ENCODE results near the gene SPIN2A. TPM values are rescaled to one million over a fixed set of nuclear protein-coding genes. Genes with fewer than 3 reads are reported as not detected.
"Not testable (repeated sequence)": the region's sequence is repeated elsewhere in the genome, so short reads cannot be mapped to it uniquely, and the experiment has no call there.

The SPIN2A gene
- under 1 TPM; 0.44 to 0.52 TPM for total RNA-seq
- long read RNA-seq: 0 reads

DNA sequence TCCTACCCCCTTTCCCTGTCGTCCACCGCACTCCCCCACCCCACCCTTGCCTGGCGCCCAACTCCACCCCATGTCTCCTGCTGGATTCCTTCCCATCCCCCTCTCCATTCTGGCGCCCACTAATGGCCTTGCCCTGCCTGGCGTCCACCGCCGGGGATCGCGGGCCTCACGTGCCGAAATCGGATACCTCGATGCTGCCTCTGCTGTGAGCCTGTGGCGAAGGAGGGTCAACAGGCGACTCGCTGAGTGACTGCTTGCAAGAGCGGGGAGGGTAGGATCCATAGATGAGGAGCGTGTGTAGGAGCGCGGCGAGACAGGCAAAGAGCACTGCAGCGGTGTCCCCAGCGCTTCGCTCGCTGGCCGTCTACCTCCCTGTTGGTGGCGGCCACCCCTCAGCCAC, at the start of gene SPIN2A:
TSS of gene SPIN2A (minus strand) at position 325 of the 400 bp plus-strand sequence. CDS start 800 bp downstream, outside the sequence.
- peak; percentile 47 to 68 for ATAC-seq
- intact Hi-C loops (cut with DNase I); DNase-seq: not testable (repeated sequence)

DNA sequence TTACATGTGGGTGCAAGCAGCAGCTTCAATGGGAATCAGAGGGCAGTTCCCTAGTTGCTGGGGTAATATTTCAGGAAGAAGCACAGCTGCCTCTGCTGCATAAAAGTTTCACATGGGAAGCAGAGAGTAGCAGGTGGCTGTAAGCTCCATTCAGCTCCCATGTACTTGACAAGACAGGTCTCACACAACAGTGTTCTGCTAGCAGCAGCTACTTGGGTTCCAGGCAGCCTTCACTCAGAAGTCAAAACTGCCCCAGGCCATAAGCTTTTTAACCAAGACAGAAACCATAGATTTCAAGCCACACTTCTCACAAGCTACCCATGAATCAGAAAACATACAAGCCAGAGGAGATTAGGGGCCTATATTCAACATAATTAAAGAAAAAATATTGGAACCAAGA, 41.4 kb upstream of the SPIN2A start:
- DNase-seq: no peak
- no peak for ATAC-seq
- intact Hi-C loops (cut with DNase I): no loop called here

DNA sequence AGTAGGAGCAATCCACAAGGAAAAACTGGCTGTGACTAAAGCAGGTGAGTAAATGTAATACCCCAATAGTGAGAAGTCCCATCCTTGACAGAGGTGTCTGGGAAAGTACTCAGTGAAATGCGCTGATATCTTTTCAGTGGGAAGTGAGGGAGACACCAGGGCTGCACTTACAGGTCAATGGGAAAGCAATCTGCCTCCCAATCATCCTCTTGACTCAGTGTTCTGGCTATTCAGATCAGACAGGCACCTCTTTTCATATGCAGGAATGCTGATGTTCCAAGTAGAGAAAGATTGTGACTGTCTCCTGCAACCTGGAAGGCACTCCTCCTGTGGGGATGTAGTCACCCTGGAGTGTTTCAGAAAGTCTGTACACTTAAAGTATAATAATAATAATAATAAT, 39.9 kb upstream of the SPIN2A start:
- ATAC-seq (no peak), DNase-seq (no peak)
- intact Hi-C loops (cut with DNase I): no loop called here

DNA sequence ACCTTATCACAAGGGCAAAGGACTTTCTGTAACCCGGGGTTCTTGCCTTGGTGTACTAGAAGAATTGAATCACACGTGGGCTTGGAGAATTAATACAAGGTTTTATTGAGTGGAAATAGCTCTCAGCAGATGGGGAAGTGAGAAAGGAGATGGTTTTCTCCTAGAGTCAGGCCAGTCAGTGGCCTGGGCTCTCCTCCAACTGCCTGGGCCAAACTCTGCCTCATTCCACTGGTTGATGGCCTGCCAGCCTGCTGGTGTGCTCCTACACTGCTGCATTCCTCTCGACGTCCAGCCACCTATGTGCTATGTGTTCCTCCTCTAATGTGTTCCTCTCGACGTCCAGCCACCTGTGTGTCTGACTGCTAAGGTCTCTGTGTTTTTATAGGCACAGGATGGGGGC, 35.3 kb upstream of the SPIN2A start:
- ATAC-seq: peak; percentile 31 to 65
- intact Hi-C loops (cut with DNase I): no loop called here
- DNase-seq: peak; percentile 21

DNA sequence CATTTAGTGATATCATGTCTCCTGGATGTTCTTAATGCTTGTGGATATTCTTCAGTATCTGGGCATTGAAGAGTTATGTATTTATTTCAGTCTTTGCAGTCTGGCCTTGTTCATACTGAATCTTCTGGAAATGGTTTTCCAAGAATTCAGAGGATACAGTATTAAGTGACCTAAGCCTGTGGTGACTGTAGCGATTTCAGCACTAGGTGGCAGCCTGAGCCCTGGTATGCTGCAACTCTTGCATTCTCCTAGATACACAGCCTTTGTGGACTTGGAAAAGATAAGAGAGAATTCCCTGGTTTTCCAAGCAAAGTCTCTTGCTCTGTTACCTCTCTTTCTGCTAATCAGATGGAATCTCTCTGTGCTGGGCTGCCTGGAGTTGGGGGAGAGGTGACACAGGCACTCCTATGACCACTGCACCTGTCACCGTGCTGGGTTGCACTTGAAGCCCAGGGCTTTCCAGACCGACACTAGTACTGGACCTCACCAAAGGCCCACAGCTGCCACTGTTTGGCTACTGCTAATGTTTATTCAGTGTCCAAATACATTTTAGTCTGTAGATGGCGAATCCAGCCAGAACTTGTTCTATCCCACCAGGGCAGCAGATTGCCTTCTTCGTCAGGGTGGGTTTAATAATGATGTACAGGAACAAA, 19.3 kb upstream of the SPIN2A start:
- intact Hi-C loops (cut with DNase I): loop anchor here in 1 of 2 donors (10.0 kb wide), 1 partner anchor 298 kb away; no protein-coding TSS in a partner anchor
- ATAC-seq (peak; percentile 62 to 89), DNase-seq (no peak)

DNA sequence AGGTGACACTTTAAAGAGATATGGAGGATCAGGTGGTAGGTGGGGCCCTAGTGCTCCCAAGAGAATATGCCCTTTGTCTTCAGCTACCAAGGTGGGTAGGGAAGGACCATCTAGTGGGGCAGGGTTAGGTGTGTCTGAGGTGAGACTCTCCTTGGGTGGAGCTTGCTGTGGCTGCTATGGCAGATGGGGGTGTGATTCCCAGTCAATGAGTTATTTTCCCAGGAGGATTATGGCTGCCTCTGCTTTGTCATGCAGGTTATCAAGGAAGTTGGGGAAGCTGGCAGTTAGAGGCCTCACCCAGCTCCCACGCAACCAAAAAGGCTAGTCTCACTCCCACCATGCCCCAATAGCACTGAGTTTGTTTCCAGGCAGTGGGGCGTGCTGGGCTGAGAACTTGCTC, 18.0 kb upstream of the SPIN2A start:
- intact Hi-C loops (cut with DNase I): loop anchor here in 1 of 2 donors (10.0 kb wide), 1 partner anchor 300 kb away; no protein-coding TSS in a partner anchor
- ATAC-seq: no peak
- DNase-seq: no peak

DNA sequence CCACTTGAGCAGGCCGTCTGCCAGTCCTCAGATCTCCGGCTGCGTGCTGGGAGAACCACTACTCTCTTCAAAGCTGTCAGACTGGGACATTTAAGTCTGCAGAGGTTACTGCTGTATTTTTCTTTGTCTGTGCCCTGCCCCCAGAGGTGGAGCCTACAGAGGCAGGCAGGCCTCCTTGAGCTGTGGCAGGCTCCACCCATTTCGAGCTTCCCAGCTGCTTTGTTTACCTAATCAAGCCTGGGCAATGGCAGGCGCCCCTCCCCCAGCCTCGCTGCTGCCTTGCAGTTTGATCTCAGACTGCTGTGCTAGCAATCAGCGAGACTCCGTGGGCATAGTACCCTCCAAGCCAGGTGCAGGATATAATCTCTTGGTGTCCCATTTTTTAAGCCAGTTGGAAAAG, 15.0 kb upstream of the SPIN2A start:
- intact Hi-C loops (cut with DNase I): loop anchor here in 1 of 2 donors (10.0 kb wide), 1 partner anchor 303 kb away; no protein-coding TSS in a partner anchor
- DNase-seq, ATAC-seq: not testable (repeated sequence)

DNA sequence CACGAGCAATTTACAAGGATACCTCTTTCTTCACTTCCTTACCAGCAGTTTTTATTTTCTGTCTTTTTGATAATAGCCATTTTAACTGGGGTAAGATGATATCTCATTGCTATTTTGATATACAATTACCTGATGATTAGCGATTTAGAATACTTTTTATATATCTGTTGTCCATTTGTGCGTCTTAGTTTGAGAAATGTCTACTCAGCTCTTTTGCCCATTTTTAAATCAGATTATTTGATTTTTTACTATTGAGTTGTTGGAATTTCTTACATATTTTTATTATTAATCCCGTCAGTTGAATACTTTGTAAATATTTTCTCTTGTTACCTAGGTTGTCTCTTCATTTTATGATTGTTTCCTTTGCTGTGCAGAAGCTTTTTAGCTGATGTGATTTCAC, 1.5 kb upstream of the SPIN2A start:
- ATAC-seq (no peak), DNase-seq (no peak)
- intact Hi-C loops (cut with DNase I): no loop called here

DNA sequence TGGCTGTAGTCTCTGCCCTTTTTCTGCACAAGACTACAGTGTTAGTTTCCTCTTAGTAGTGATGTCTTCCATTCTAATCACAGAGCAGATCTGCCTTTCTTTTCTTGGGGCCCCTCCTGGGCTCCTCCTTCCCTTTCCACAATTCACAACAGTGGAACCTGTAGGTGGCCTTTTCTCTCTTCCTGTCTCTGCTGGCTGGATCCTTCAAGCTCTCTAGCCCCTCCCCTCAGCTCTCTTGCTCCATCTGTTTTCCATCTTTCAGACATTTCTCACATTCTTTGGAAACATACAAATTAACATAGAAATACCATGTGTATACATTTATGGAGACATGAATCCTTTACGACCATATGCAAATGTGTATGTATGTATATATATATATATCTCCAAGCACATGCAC, 304 bp upstream of the SPIN2A start:
- no peak for ATAC-seq
- no peak for DNase-seq
- intact Hi-C loops (cut with DNase I): no loop called here

DNA sequence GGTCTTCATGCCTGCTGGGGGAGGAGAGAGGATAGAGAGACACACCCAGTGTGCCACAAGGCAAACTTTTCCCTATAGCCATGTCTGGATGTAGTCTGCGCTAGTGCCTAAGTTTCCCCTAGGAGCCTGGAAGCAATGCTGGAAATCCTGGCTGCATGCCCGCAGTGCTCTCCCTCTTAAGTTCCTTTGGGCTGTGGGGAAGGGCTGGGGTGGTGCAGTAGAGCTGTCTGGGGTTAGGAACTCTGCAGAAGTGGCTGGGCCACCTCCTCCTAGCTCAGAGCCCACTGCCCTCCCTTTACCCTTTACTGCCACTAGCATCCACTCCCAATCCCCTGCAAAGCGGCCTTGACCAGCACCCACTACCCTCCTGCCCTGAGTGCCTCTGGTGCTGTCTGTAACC, 608 bp downstream of the SPIN2A start:
- ATAC-seq: peak; percentile 21 to 63
- intact Hi-C loops (cut with DNase I); DNase-seq: not testable (repeated sequence)

DNA sequence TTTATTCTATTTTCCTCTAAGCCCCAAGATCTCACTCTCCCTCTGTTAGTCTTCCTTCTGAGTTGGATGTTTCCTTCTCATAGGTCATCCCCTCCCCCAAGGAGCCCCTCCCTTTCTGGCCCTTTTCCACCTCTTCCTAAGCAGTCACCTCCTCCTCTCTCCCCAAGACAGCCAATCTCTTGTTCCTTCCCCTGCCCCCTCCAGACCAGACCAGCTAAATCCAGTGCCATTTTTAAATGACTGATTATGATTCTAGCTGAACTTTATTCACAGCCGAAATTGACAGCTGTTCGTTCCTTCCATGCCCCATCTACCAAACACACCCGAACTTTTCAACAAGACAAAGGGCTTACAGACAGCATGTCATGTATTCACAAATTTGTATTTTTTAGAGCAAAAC, 1.9 kb downstream of the SPIN2A start:
- ATAC-seq (no peak), DNase-seq (no peak)
- intact Hi-C loops (cut with DNase I): no loop called here

DNA sequence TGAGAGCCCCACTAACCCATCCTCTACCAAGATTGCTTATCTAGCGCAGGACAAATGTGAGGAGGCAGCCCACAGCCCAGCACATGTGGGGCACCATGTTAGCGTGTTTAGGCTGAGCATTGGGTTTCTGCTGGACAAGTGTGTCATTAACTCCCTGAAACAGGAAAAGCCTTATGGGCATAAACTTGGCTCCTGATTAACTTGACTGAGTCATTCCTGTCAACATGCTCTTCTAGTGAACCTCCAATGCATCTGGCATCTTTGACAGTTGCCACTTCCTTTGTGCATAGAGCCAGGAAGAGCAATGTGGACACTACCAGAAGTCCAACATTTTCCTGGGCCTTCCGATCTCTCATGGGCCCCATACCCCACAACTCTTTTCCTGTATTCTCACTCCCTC, 2.5 kb downstream of the SPIN2A start:
- ATAC-seq: no peak
- intact Hi-C loops (cut with DNase I): no loop called here
- DNase-seq: no peak

DNA sequence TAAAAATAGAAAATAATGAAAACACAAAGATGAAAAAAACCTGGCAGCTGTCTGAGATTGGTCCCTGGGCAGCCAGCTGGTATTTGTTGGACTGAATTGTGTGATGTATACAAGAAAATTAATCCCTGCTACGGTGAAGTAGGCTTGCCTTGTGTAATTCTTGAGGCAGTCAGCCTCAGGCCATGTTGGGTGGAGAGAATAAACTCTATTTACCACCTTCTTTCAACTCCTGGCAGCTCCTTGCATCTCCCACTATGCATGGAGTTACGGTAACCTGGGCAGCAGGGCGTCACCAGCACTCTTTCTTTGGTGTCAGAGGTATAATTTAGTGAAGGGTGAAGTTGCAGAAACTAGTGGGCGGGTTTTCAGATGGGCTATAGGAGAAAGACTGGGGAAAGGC, 3.5 kb downstream of the SPIN2A start:
- ATAC-seq (no peak), DNase-seq (no peak)
- intact Hi-C loops (cut with DNase I): no loop called here

DNA sequence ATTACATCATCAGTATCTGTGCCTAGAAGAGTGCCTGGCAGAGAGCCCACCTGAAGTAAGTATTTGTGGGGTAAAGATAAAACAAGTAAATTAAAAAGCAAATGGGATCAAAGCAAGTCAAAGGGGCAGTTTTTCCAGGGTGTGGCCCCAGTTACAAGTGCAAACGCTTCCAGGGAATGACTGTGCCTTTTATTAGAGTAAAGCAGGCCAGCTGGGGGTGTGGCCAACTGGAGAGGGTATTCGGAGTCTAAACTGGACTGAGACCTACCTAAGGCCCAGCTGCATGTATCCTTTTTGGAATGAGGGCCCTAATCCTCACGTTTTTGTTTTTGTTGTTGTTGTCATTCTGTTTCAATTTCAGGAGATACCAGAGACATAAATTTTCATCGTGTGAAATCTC, 3.9 kb downstream of the SPIN2A start:
- ATAC-seq; intact Hi-C loops (cut with DNase I); DNase-seq: not testable (repeated sequence)

DNA sequence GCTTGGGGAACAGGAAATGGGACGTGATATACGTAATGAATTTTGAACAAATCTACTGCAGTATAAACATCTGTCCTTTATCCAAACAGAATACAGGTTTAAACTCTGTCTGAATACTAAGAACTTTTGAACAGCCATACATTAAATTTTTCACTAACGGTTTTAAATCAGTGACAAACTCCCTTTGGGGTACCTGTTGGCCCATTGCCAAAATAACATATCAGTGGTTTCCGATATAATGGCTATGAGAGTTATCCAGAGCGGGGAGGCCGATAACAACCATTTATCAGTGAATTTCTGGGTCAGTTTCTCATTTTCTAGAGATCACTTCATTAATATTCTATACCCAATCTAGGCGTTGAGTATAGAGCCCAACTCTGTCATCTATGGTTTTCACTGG, 5.2 kb downstream of the SPIN2A start:
- ATAC-seq: no peak
- intact Hi-C loops (cut with DNase I): no loop called here
- DNase-seq: no peak

DNA sequence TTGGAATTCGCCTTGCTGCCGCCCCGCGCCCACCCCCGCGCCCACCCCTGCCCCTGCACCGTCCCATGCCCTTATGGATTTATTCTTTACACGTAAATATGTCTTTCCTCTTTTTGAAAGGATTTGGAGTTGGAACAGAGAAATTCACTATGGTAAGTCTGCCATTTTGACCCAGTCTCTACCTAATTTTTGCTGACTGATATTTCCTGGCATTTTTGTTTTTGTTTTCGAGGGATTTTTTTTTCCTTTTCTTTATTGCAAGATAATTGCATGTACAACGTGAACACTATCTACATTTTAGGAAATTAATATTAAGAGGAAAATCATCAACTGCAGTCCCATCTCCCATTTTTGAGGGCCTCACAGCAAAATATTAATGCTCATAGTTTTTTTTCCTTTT, 15.4 kb downstream of the SPIN2A start:
- no peak for DNase-seq
- ATAC-seq: no peak
- intact Hi-C loops (cut with DNase I): no loop called here

DNA sequence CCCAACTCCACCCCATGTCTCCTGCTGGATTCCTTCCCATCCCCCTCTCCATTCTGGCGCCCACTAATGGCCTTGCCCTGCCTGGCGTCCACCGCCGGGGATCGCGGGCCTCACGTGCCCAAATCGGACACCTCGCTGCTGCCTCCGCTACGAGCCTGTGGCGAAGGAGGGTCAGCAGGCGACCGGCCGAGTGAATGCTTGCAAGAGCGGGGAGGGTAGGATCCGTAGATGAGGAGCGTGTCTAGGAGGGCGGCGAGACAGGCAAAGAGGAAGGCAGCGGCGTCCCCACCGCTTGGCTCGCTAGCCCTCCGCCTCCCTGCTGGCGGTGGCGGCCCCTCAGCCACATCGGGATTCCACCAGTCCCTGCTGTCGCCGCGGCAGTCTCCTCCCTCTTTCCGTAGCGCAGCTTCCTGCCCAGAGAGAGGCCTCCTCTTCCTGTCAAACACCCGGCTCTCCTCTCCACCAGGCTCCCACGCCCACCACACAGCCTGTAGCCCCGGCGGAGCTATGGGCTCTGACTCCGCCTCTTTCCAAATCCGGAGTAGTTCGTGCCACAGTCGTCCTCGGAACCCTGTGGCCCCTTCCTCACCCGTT, 15.9 kb downstream of the SPIN2A start, which contains the start of gene SPIN2B:
TSS of gene SPIN2B (minus strand) at position 387 of the 594 bp plus-strand sequence.
- intact Hi-C loops (cut with DNase I): no loop called here
- ATAC-seq: peak; percentile 99 to 100
- peak; percentile 88 for DNase-seq

DNA sequence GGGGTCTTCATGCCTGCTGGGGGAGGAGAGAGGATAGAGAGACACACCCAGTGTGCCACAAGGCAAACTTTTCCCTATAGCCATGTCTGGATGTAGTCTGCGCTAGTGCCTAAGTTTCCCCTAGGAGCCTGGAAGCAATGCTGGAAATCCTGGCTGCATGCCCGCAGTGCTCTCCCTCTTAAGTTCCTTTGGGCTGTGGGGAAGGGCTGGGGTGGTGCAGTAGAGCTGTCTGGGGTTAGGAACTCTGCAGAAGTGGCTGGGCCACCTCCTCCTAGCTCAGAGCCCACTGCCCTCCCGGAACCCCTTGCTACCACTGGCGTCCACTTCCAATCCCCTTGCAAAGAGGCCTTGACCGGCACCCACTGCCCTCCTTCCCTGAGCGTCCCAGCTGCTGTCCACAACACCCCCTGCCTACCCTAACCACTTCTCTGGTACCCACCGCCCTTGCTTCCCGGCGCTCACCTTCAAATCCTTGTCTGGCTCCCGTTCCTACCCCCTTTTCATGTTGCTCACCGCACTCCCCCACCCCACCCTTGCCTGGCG, 16.5 kb downstream of the SPIN2A start:
- DNase-seq; intact Hi-C loops (cut with DNase I): not testable (repeated sequence)
- peak; percentile 47 to 54 for ATAC-seq

DNA sequence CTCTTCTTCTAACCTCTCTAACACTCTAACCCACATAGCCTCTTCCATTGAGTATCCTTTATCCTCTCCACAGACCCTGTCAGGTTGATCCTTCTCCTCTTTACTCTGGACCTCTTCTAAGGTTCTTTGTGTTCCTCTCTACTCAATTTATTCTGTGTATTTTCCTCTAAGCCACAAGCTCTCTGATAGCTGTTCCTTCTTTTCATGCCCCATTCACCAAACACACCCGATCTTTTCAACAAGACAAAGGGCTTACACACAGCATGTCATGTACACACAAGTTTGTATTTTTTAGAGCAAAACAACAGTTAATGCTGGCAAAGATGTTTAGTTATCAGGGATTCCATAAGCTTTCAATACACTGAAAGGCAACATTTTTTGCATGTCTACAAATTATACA, 17.8 kb downstream of the SPIN2A start:
- intact Hi-C loops (cut with DNase I): no loop called here
- no peak for ATAC-seq

DNA sequence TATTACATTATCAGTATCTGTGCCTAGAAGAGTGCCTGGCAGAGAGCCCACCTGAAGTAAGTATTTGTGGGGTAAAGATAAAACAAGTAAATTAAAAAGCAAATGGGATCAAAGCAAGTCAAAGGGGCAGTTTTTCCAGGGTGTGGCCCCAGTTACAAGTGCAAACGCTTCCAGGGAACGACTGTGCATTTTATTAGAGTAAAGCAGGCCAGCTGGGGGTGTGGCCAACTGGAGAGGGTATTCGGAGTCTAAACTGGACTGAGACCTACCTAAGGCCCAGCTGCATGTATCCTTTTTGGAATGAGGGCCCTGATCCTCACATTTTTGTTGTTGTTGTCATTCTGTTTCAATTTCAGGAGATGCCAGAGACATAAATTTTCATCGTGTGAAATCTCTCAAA, 19.6 kb downstream of the SPIN2A start:
- intact Hi-C loops (cut with DNase I); ATAC-seq; DNase-seq: not testable (repeated sequence)

More for the DNA sequence above, 17.8 kb downstream of the SPIN2A start:
- DNase-seq: no peak
